Body of pancreas (tissue), 4 donors: ENCODE measurements around the gene TMSB4X.

Experiments
- POLR2A ChIP-seq, 3 donors: fragments of 450-650 bp; IDR thresholded peaks; one replicate each; pipeline ENCODE4 v1.6.1; 2016; ENCODE audit warnings: antibody characterized with exemption in 3 of 3, mild to moderate bottlenecking in 2 of 3
- TF ChIP-seq, protein P1 (sequence below), 7 experiments: fragments of 450-650 bp in 4 of 7; fragments of 200-600 bp in 3 of 7; sonication (generic) in 3 of 7; IDR thresholded peaks; one replicate each; pipeline ENCODE4 v1.5.1; 2016 to 2019; ENCODE audit warnings: antibody characterized with exemption in 7 of 7

DNA sequence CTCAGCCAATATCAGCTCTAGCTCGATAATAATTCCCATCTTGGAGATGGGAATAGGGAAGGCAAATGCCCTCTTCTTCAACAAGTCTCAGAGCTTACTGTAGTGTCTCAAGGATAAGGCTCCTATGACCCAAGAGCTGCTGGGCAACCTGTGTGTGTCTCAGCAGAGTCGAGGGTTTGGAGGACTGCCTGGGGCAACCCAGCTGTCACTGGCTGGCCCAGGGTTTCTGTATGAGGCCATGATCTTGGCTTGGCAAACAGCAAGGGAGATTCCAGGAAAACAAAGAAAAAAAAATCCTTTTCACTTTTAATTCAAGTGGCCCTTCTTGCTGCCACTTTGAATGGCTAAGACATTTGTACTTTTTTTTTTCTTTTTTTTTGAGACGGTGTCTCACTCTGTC, 34.4 kb downstream of the TMSB4X start:
- TF ChIP-seq, protein P1, sequence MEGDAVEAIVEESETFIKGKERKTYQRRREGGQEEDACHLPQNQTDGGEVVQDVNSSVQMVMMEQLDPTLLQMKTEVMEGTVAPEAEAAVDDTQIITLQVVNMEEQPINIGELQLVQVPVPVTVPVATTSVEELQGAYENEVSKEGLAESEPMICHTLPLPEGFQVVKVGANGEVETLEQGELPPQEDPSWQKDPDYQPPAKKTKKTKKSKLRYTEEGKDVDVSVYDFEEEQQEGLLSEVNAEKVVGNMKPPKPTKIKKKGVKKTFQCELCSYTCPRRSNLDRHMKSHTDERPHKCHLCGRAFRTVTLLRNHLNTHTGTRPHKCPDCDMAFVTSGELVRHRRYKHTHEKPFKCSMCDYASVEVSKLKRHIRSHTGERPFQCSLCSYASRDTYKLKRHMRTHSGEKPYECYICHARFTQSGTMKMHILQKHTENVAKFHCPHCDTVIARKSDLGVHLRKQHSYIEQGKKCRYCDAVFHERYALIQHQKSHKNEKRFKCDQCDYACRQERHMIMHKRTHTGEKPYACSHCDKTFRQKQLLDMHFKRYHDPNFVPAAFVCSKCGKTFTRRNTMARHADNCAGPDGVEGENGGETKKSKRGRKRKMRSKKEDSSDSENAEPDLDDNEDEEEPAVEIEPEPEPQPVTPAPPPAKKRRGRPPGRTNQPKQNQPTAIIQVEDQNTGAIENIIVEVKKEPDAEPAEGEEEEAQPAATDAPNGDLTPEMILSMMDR (IDR thresholded peaks at IDR 0.05), result no peak
- TF ChIP-seq POLR2A (IDR thresholded peaks at IDR 0.05), result no peak
